HG03521 (cell line): ENCODE results near the gene SUGP2.

Experiments used
- ATAC-seq: cut with Tn5 transposase; IDR thresholded peaks from one replicate; pipeline ENCODE4 v1.9.1; 2021; ENCODE audit warnings: mild to moderate bottlenecking, moderate library complexity; ENCODE audit not compliant: unreplicated experiment

The SUGP2 gene

GRCh38 chr19:18993115-18993514 is 40.2 kb downstream of the SUGP2 start:
- ATAC-seq = no peak

- no peak for ATAC-seq
Measured at GRCh38 chr19:18992696-18993095, 40.6 kb downstream of the SUGP2 start.

GRCh38 chr19:18991468-18991867 is 41.8 kb downstream of the SUGP2 start:
- no peak for ATAC-seq

DNA sequence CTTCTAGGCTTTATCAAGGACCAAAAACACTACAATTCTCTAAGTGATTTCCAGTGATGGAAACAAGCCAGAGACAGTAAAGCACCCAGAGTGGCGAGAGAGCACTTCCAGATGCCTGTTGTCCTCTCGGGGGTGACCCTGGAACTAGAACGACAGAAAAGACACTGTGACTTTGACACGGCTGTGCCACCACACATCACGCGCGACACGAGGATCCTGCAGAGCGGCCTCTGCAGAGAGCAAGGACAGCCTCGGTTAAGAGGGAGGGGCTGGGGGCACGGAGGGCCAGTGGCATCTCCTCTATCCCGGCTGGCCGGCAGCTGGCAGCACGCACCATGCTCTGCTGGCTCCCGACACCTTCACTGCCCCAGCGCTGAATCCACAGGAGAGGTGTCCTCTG is 42.3 kb downstream of the SUGP2 start:
- ATAC-seq = no peak

- ATAC-seq = no peak
Measured at GRCh38 chr19:18990128-18990708, 43.1 kb downstream of the SUGP2 start.

- ATAC-seq = no peak
Measured at GRCh38 chr19:18989316-18989715, 44.0 kb downstream of the SUGP2 start.

GRCh38 chr19:18987456-18987855 is 45.9 kb downstream of the SUGP2 start:
- ATAC-seq = no peak

DNA sequence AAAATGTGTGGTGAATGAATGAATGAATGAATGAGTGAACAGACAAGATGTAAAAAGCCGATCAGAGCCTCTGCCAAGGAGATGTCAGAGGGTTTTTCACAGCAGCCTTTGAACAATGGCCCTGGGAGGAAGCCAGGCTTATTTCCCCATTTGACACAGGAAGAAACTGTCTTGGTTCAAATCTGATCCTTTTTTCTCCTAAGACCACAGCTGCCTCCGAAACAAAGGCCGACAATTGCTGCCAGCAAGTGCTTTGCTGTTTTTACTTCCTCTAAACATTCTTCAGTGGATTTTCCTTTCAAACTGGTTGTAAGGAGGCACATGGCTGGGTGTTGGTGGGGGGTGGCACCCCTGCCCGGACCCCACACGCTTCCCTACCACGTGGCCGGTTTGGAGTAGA is 48.1 kb downstream of the SUGP2 start:
- ATAC-seq = no peak

DNA sequence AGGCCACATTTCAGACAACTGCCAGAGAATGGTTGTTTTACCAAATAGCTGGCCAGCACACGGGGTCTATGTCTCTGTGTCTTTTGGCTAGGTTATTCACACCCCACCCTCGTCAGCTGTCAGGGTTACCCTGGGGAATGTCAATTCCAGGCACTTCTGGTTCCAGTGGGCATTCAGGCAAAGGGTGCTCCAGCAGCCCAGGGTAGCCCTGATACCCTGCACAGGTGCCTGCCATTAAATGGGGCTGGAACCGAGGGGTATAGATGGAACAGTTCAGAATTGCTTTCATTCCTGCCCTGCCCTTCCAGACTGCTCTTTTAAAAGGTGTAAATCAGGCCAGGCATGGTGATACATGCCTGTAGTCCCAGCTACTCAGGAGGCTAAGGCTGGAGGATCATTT is 49.1 kb downstream of the SUGP2 start:
- ATAC-seq = no peak

- ATAC-seq = no peak
Measured at GRCh38 chr19:18982669-18983068, 50.6 kb downstream of the SUGP2 start.

DNA sequence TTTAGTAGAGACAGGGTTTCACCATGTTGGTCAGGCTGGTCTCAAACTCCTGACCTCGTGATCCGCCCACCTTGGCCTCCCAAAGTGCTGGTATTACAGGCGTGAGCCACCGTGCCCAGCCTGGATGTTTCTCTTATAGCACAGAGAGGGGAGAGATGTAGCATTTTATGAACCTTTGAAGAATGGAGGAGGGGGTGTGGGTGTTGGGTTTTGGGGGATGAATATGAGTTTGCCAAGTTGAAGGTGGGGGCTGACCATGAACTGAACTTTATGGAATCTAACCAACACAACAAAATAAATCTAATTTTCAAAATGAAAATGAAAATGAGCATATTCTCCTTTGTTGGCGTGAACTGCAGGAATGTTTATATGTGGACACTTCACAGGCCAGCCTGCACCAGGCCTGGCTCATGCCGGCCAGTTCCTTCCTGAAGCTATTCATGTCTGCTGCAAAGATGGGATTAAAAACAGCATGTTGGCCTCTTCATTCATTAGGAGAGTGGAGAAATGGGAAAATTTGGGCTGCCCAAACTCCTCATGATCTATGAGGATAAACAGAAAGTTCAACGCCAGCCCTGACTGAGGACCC is 52.8 kb downstream of the SUGP2 start:
- ATAC-seq = no peak

- ATAC-seq = no peak
Measured at GRCh38 chr19:18978616-18979015, 54.7 kb downstream of the SUGP2 start.

DNA sequence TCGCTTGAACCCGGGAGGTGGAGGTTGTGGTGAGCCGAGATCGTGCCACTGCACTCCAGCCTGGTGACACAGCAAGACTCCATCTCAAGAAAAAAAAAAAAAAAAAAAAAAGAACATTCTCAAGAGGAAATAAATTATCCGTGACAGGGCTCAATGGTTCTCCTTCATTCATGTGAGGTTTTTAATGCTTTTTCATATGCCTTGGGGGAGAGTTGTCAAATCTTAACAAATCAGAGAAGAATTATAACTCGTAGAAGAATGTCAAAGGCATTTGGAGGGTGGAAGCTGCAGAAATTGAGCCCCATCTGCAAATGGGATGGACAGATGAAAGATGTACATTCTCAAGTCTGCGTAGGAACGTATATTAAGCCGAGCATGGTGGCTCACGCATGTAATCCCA is 57.4 kb downstream of the SUGP2 start:
- no peak for ATAC-seq

DNA sequence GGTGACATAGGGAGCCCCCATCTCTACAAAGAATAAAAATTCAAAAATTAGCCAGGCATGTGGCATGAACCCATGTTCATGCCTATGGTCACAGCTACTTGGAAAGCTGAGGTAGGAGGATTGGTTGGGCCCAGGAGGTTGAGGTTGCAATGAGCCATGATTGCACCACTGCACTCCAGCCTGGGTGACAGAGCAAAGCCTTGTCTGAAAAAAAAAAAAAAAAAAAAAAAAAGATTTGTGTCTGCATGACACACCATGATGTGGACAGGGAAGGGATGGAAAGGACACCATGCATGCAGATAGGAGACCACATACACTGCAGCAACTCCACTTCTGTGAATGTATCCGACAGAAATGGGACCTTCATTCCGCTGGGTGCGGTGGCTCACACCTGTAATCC is 58.3 kb downstream of the SUGP2 start:
- no peak for ATAC-seq

DNA sequence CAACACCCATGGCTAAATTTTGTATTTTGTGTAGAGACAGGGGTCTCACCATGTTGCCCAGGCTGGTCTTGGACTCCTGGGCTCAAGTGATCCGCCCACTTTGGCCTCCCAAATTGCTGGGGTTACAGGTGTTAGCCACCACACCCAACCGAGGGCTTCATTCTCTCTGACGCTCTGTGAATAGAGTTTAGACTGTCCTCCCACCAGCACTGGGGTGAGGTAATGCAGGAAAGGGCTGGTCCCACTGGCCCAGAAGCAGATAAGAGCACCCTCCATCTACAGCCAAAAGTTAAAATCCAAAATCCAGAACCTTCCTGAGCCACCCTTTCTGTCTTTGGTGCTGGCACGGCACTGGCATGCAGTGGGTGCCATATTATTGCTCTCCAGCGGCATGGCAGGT is 60.5 kb downstream of the SUGP2 start:
- no peak for ATAC-seq

GRCh38 chr19:18972301-18972811 is 61.0 kb downstream of the SUGP2 start:
- ATAC-seq = no peak

DNA sequence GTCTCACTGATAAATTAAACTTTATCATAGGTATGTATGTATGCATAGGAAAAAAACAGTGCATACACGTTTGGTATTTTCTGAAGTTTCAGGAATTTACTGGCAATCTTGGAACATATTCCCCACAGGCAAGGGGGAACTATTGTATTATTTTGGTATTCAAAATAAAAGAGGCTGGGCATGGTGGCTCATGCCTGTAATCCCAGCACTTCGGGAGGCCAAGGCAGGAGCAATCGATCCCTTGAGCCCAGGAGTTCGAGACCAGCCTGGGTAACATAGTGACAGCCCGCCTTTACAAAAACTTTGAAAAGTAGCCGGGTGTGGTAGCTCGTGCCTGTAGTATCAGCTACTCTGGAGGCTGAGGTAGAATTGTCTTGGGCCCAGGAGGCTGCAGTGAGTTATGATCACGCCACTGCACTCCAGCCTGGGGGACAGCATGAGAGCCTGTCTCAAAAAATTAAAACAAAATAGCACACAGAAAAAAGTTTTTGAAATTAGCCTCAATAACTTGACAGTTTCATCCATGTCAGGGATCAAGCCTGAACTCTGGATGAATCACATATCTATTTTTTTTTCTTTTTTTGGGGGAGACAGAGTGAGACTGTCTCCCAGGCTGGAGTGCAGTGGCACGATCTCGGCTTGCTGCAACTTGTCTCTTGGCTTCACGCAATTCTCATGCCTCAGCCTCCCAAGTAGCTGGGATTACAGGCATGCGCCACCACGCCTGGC is 63.2 kb downstream of the SUGP2 start:
- ATAC-seq = no peak

- ATAC-seq = no peak
Measured at GRCh38 chr19:18967358-18968146, 65.8 kb downstream of the SUGP2 start.

- no peak for ATAC-seq
Measured at GRCh38 chr19:18966307-18966706, 67.0 kb downstream of the SUGP2 start.

DNA sequence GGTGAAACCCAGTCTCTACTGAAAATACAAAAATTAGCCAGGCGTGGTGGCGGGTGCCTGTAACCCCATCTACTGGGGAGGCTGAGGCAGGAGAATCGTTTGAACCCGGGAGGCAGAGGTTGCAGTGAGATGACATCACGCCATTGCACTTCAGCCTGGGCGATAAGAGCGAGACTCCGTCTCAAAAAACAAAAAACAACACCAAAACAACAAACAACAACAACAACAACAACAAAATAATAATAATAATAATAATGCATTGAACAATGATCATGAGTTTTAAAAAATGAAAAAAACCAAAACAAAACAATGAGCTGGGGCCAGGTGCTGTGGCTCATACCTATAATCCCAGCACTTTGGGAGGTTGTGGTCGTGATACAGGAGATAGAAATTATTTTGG is 69.2 kb downstream of the SUGP2 start:
- ATAC-seq = no peak

DNA sequence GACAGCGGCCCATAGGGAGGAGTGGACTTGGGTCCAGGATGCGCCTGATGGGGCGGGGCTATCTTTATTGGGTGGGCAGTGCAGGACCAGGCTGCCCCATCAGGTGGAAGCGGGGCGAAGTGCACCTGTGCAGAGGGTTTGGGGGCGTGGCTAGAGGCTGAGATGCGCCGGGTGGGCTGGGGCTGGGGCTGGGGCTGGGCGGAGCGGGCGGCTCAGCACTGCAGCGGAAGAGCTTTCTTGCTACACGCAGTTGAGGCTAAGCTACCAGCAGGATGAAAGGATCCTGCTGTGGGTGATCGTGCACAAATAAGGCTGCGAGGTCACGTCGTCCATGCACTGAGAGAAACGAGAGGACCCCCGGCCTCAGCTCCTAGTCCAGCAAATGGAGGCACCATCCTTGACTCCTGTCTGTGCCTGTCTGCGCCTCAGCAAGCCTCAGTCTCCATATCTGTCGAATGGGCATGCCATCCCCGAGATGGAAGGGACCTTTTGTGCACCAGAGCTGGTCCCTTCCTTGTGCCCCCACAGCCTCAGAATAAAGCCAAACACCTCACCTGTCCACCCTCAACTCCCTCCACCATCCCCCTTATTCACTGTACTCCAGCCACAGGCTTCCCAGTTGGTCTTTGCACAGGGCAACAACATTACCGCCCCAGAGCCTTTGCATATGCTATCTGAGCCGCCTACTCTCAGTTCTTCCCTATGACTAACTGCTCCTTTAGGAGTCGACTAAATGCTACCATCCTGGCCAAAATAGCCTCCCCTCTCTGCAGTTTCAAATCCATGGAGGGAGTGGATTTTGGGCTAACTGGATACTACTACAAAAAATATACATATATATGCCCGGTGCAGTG is 71.3 kb downstream of the SUGP2 start:
- ATAC-seq = no peak
